ENCODE data around the gene TTN. TPM values are rescaled to one million over a fixed set of nuclear protein-coding genes. Genes with fewer than 3 reads are reported as not detected.

Gene TTN
- total RNA-seq, 1 donor from 2014 or later, result 0.41 TPM

- no peak for DNase-seq (ENCODE audit: extremely low read depth, low read depth, low spot score)
These were observed 12.1 kb upstream of the TTN start for GRCh38 chr2:178819147-178819875.

- DNase-seq (ENCODE audit: extremely low read depth, low read depth, low spot score), result no peak
These were observed 4.7 kb upstream of the TTN start for GRCh38 chr2:178811901-178812300.

GRCh38 chr2:178811045-178811444 is 3.8 kb upstream of the TTN start:
- no peak for DNase-seq (ENCODE audit: extremely low read depth, low read depth, low spot score)

GRCh38 chr2:178810422-178810821 is 3.2 kb upstream of the TTN start:
- no peak for DNase-seq (ENCODE audit: extremely low read depth, low read depth, low spot score)

GRCh38 chr2:178806543-178806942 is 680 bp downstream of the TTN start:
- DNase-seq (ENCODE audit: extremely low read depth, low read depth, low spot score), result no peak

- no peak for DNase-seq (ENCODE audit: extremely low read depth, low read depth, low spot score)
These were observed 1.8 kb downstream of the TTN start for GRCh38 chr2:178805457-178805856.

- no peak for DNase-seq (ENCODE audit: extremely low read depth, low read depth, low spot score)
These were observed 2.4 kb downstream of the TTN start for GRCh38 chr2:178804791-178805190.

GRCh38 chr2:178800510-178800909 is 6.7 kb downstream of the TTN start:
- no peak for DNase-seq (ENCODE audit: extremely low read depth, low read depth, low spot score)

- no peak for DNase-seq (ENCODE audit: extremely low read depth, low read depth, low spot score)
These were observed 7.9 kb downstream of the TTN start for GRCh38 chr2:178799305-178799704.

GRCh38 chr2:178796079-178796677 is 11.0 kb downstream of the TTN start:
- DNase-seq (ENCODE audit: extremely low read depth, low read depth, low spot score), result peak; percentile 31

- no peak for DNase-seq (ENCODE audit: extremely low read depth, low read depth, low spot score)
These were observed 19.3 kb downstream of the TTN start for GRCh38 chr2:178787934-178788333.

- no peak for DNase-seq (ENCODE audit: extremely low read depth, low read depth, low spot score)
These were observed 20.1 kb downstream of the TTN start for GRCh38 chr2:178787155-178787554.

GRCh38 chr2:178783889-178784288 is 23.3 kb downstream of the TTN start:
- DNase-seq (ENCODE audit: extremely low read depth, low read depth, low spot score), result no peak

- no peak for DNase-seq (ENCODE audit: extremely low read depth, low read depth, low spot score)
These were observed 25.0 kb downstream of the TTN start for GRCh38 chr2:178782236-178782635.

GRCh38 chr2:178777577-178777976 is 29.6 kb downstream of the TTN start:
- DNase-seq (ENCODE audit: extremely low read depth, low read depth, low spot score), result no peak

GRCh38 chr2:178776751-178777150 is 30.5 kb downstream of the TTN start:
- DNase-seq (ENCODE audit: extremely low read depth, low read depth, low spot score), result no peak

GRCh38 chr2:178775975-178776374 is 31.2 kb downstream of the TTN start:
- DNase-seq (ENCODE audit: extremely low read depth, low read depth, low spot score), result no peak

GRCh38 chr2:178770518-178770917 is 36.7 kb downstream of the TTN start:
- DNase-seq (ENCODE audit: extremely low read depth, low read depth, low spot score), result no peak

- no peak for DNase-seq (ENCODE audit: extremely low read depth, low read depth, low spot score)
These were observed 39.8 kb downstream of the TTN start for GRCh38 chr2:178767094-178768060.

- DNase-seq (ENCODE audit: extremely low read depth, low read depth, low spot score), result no peak
These were observed 43.1 kb downstream of the TTN start for GRCh38 chr2:178764097-178764496.

- peak; percentile 18 for DNase-seq (ENCODE audit: extremely low read depth, low read depth, low spot score)
These were observed 45.4 kb downstream of the TTN start for GRCh38 chr2:178761759-178762371.

Data from glomerular endothelial cell (primary cell).